CD4-positive, alpha-beta T cell (primary cell): ENCODE results near the gene SLC12A1. TPM values are rescaled to one million over a fixed set of nuclear protein-coding genes. Genes with fewer than 3 reads are reported as not detected.

ENCODE experiments used
- ATAC-seq: fragments of 200-7000 bp; cut with Tn5 transposase; one replicate; pipeline ENCODE4 v1.10.0; 2022; ENCODE audit warnings: mild to moderate bottlenecking; ENCODE audit not compliant: poor library complexity
- CTCF ChIA-PET: fragments of 350-600 bp; sonication (Branson Sonifier 250); formaldehyde crosslinking; loops from one replicate; lab custom pipeline; 2021; ENCODE audit warnings: antibody characterized with exemption, inconsistent platforms; lab: Charles Lee
- POLR2A ChIA-PET: fragments of 350-600 bp; sonication (Branson Sonifier 250); formaldehyde crosslinking; loops from one replicate; lab custom pipeline; 2021; ENCODE audit warnings: antibody characterized with exemption, inconsistent platforms; lab: Charles Lee
- DNase-seq, 14 experiments: peaks; one replicate each; pipeline ENCODE4 v3.0.0-alpha.2; 2013 to 2020; ENCODE audit warnings: mixed read lengths in 2 of 14
- H3K27ac ChIP-seq, 2 donors: one replicate each; pipeline versions ENCODE4 v1.5.1 to v1.7.0; 2013; ENCODE audit warnings: low read length in 2 of 2, low read depth in 1 of 2, mild to moderate bottlenecking in 1 of 2
- H3K27me3 ChIP-seq, 2 experiments: 1 replicate in 1 of 2; 2 replicates in 1 of 2; pipeline versions ENCODE4 v1.6.1 to v1.7.0; 2013; ENCODE audit warnings: low read length in 2 of 2, control low read depth in 1 of 2, mild to moderate bottlenecking in 1 of 2, moderate library complexity in 1 of 2; ENCODE audit not compliant: insufficient read depth in 2 of 2, control insufficient read depth in 1 of 2
- H3K36me3 ChIP-seq: one replicate; pipeline ENCODE4 v1.6.1; 2013; ENCODE audit warnings: low read length, control low read depth; ENCODE audit not compliant: insufficient read depth
- H3K4me1 ChIP-seq: one replicate; pipeline ENCODE4 v1.6.1; 2013; ENCODE audit warnings: low read length, control low read depth; ENCODE audit not compliant: insufficient read depth
- H3K4me3 ChIP-seq: one replicate; pipeline ENCODE4 v1.5.1; 2013; ENCODE audit warnings: mild to moderate bottlenecking, low read length, moderate library complexity
- H3K9me3 ChIP-seq, 2 experiments: 1 replicate in 1 of 2; 2 replicates in 1 of 2; pipeline versions ENCODE4 v1.6.1 to v1.7.0; 2013; ENCODE audit warnings: low read length in 2 of 2, mild to moderate bottlenecking in 2 of 2, control low read depth in 1 of 2, moderate library complexity in 1 of 2; ENCODE audit not compliant: control insufficient read depth in 1 of 2, insufficient read depth in 1 of 2
- H3K27ac Mint-ChIP-seq: one replicate; pipeline ENCODE4 v1.8.0; 2020; ENCODE audit warnings: mixed read lengths
- H3K27me3 Mint-ChIP-seq: one replicate; pipeline ENCODE4 v1.8.0; 2021; ENCODE audit warnings: mixed read lengths
- H3K36me3 Mint-ChIP-seq: one replicate; pipeline ENCODE4 v1.8.0; 2021; ENCODE audit warnings: low read depth, mixed read lengths
- H3K4me1 Mint-ChIP-seq: one replicate; pipeline ENCODE4 v1.8.0; 2021; ENCODE audit warnings: low read depth, mixed read lengths
- H3K4me3 Mint-ChIP-seq: one replicate; pipeline ENCODE4 v1.8.0; 2020; ENCODE audit warnings: mild to moderate bottlenecking, mixed read lengths
- H3K9me3 Mint-ChIP-seq: one replicate; pipeline ENCODE4 v1.8.0; 2020; ENCODE audit warnings: mixed read lengths
- CTCF ChIP-seq: fragments of 200-600 bp; IDR thresholded peaks from one replicate; pipeline ENCODE4 v1.8.0; 2022; ENCODE audit warnings: antibody characterized with exemption, mild to moderate bottlenecking
- intact Hi-C, 2 experiments: fragments of 100-400 bp; cut with DNase I in 1 of 2; cut with micrococcal nuclease in 1 of 2; formaldehyde crosslinking; loops; one replicate each; pipeline versions ENCODE4 v1.15.1 to v1.9.0; 2023 to 2025; cut with DNase I, micrococcal nuclease
- total RNA-seq, 174 experiments: library from RNA in 2 of 174; stranded (reverse) in 2 of 174; gene quantifications; one replicate each; pipeline ENCODE4 v1.2.3 and lab custom pipeline; 2021 to 2026

The SLC12A1 gene
- total RNA-seq, 2 experiments from 2014 or later, result not detected

DNA sequence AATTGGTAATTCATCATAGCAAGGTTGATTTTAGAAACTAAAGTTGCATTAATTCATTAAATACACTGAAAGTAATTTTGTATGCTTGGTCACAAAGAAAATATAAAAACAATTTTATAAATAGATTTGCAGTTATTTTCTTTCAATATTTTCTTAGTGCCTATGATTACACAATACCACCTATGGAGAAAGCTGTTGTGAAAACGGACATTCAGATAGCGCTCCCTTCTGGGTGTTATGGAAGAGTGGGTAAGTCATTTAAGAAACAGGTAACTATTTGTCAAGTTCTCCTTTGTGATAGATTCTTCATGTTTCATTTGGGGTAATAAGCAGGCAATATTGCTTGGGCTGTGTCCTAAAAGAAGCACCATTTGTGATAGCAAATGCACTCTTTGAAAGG is 128.2 kb downstream of the SLC12A1 start:
- no peak for DNase-seq
- CTCF ChIA-PET, result no interaction called here
- intact Hi-C loops, result loop anchor here in 1 of 2 experiments (5.0 kb wide), 4 partner anchors 478 to 1283 kb away; partner anchors contain the start of genes CEP152 and COPS2

DNA sequence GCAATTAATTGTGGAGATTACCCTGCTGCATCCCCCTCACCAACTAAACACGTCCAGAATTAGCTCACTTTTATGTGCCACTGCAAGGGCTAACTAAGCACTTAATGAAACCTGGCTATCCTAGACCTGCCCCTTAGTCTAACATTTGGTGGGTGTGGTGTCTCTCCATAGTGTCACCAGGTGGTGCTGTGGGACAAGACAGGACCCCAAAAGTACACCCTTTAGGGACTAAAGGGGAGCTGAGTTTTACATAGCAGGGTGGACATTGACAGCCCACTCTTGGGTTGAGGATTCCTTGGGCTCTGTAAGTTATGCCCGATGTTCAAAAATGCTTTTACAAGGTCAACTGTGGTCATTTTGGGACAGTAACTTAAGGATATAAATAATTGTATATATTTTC is 130.8 kb downstream of the SLC12A1 start:
- ATAC-seq (no peak), DNase-seq (peak in 3 of 14 experiments; percentile 11 to 36 (median 29))
- H3K36me3 ChIP-seq, result peaks cover 36% of the 10 kb centered on the region
- no peaks in the 10 kb centered on the region for H3K27me3 Mint-ChIP-seq
- no peak overlapping the region for H3K4me3 Mint-ChIP-seq
- peak overlapping the region; percentile 27 for H3K27ac Mint-ChIP-seq
- ChIA-PET CTCF (interaction anchor here (0.6 kb wide), 2 partner anchors 12 to 15 kb away, joined by 3 read pairs; no protein-coding TSS in a partner anchor), POLR2A (no interaction called here)
- peaks cover 8% of the 10 kb centered on the region for H3K4me1 ChIP-seq
- peak; percentile 15 for TF ChIP-seq CTCF
- no peaks in the 10 kb centered on the region for H3K9me3 Mint-ChIP-seq
- H3K27me3 ChIP-seq, result no peaks in the 10 kb centered on the region
- peaks cover 14% of the 10 kb centered on the region for H3K4me1 Mint-ChIP-seq
- no peaks in the 10 kb centered on the region for H3K9me3 ChIP-seq
- intact Hi-C loops, result no loop called here
- no peak overlapping the region for H3K27ac ChIP-seq
- H3K4me3 ChIP-seq, result no peak overlapping the region
- H3K36me3 Mint-ChIP-seq, result peaks cover 77% of the 10 kb centered on the region

More for the DNA sequence above, 128.2 kb downstream of the SLC12A1 start:
- H3K27me3 Mint-ChIP-seq, result no peaks in the 10 kb centered on the region
- peaks cover 14% of the 10 kb centered on the region for H3K4me1 ChIP-seq
- H3K27me3 ChIP-seq, result no peaks in the 10 kb centered on the region
- no peak overlapping the region for H3K4me3 Mint-ChIP-seq
- no peaks in the 10 kb centered on the region for H3K9me3 ChIP-seq
- POLR2A ChIA-PET, result no interaction called here
- H3K4me1 Mint-ChIP-seq, result peaks cover 28% of the 10 kb centered on the region
- no peak for ATAC-seq
- H3K4me3 ChIP-seq, result no peak overlapping the region
- H3K27ac ChIP-seq, result no peak overlapping the region
- H3K36me3 Mint-ChIP-seq, result peaks cover 59% of the 10 kb centered on the region
- TF ChIP-seq CTCF, result no peak
- H3K27ac Mint-ChIP-seq, result no peak overlapping the region
- peaks cover 22% of the 10 kb centered on the region for H3K36me3 ChIP-seq
- H3K9me3 Mint-ChIP-seq, result no peaks in the 10 kb centered on the region

- H3K4me1 ChIP-seq, result peaks cover 2% of the 10 kb centered on the region
- no peaks in the 10 kb centered on the region for H3K27me3 ChIP-seq
- H3K36me3 ChIP-seq, result peaks cover 42% of the 10 kb centered on the region
- H3K27ac ChIP-seq, result no peak overlapping the region
- intact Hi-C loops, result no loop called here
- no peak for DNase-seq
- peaks cover 11% of the 10 kb centered on the region for H3K4me1 Mint-ChIP-seq
- no peaks in the 10 kb centered on the region for H3K9me3 Mint-ChIP-seq
- peaks cover 81% of the 10 kb centered on the region for H3K36me3 Mint-ChIP-seq
- no peak for TF ChIP-seq CTCF
- CTCF ChIA-PET, result interaction anchor here (0.6 kb wide), 2 partner anchors 13 to 14 kb away, joined by 3 read pairs; no protein-coding TSS in a partner anchor
- no peaks in the 10 kb centered on the region for H3K9me3 ChIP-seq
- no peak overlapping the region for H3K4me3 Mint-ChIP-seq
- H3K27ac Mint-ChIP-seq, result no peak overlapping the region
- no peaks in the 10 kb centered on the region for H3K27me3 Mint-ChIP-seq
- no peak for ATAC-seq
- no peak overlapping the region for H3K4me3 ChIP-seq
- POLR2A ChIA-PET, result no interaction called here
Measured at GRCh38 chr15:48337607-48338006, 131.5 kb downstream of the SLC12A1 start.
